Tibial artery (tissue), 4 donors: ENCODE data around the gene RPL18A.

ENCODE experiments used
- DNase-seq, 2 donors: peaks; one replicate each; pipeline ENCODE4 v3.0.0-alpha.2; 2019
- H3K27ac ChIP-seq, 2 donors: fragments of 200-600 bp; sonication (generic) in 1 of 2; 1 replicate in 1 of 2; 2 replicates in 1 of 2; pipeline ENCODE4 v1.5.1; 2018 to 2019; ENCODE audit warnings: mild to moderate bottlenecking in 1 of 2
- H3K27me3 ChIP-seq, 2 donors: fragments of 200-600 bp; sonication (generic) in 1 of 2; one replicate each; pipeline versions ENCODE4 v1.5.1 to v1.6.0; 2016 to 2019
- H3K36me3 ChIP-seq, 3 donors: fragments of 200-600 bp; sonication (generic) in 2 of 3; one replicate each; pipeline ENCODE4 v1.5.1; 2016 to 2019; ENCODE audit warnings: mild to moderate bottlenecking in 2 of 3
- H3K4me1 ChIP-seq, 4 donors: fragments of 200-600 bp; sonication (generic) in 2 of 4; 1 replicate in 3 of 4; 2 replicates in 1 of 4; pipeline ENCODE4 v1.5.1; 2016 to 2019
- H3K4me3 ChIP-seq, 2 donors: fragments of 200-600 bp; sonication (generic) in 1 of 2; 1 replicate in 1 of 2; 2 replicates in 1 of 2; pipeline ENCODE4 v1.5.1; 2018 to 2019; ENCODE audit warnings: mild to moderate bottlenecking in 2 of 2
- H3K9me3 ChIP-seq, 3 donors: fragments of 200-600 bp; sonication (generic) in 1 of 3; one replicate each; pipeline ENCODE4 v1.5.1; 2016 to 2019
- intact Hi-C: fragments of 100-400 bp; cut with DNase I; formaldehyde crosslinking; loops from one replicate; pipeline ENCODE4 v1.15.0; 2023; ENCODE audit warnings: low total_unique reads
- TF ChIP-seq, protein P1 (sequence below), 2 experiments: fragments of 200-600 bp in 1 of 2; fragments of 450-650 bp in 1 of 2; IDR thresholded peaks; one replicate each; pipeline ENCODE4 v1.5.1; 2017 to 2019; ENCODE audit warnings: antibody characterized with exemption in 2 of 2, mild to moderate bottlenecking in 1 of 2, moderate library complexity in 1 of 2

RPL18A gene

DNA sequence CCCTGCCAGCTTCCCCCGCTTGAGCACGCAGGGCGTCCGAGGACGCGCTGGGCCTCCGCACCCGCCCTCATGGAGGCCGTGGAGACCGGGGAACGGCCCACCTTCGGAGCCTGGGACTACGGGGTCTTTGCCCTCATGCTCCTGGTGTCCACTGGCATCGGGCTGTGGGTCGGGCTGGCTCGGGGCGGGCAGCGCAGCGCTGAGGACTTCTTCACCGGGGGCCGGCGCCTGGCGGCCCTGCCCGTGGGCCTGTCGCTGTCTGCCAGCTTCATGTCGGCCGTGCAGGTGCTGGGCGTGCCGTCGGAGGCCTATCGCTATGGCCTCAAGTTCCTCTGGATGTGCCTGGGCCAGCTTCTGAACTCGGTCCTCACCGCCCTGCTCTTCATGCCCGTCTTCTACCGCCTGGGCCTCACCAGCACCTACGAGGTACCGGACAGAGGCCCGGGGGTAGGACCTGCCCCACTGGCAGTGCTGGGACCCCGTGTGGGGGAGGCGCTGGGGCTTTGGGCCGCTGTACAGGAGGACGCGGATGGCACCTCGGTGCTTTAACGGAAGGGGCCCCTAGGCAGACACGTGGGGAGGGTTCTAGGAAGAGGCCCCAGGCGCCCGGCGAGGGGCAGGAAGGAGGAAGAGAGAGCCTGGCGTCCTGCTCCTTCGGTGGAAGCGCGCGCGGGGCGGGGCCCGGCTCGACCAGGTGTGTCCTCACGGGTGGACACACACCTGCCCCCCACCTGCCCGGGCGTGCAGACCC, 12.7 kb downstream of the RPL18A start:
- Histone ChIP-seq H3K36me3 (no peaks in the 10 kb centered on the region), H3K4me1 (peaks cover 0 to 21% (median 14%) of the 10 kb centered on the region in 4 donors), H3K9me3 (no peaks in the 10 kb centered on the region), H3K27ac (no peak overlapping the region), H3K27me3 (peaks cover 5 to 71% of the 10 kb centered on the region in 2 donors), H3K4me3 (no peak overlapping the region)
- intact Hi-C loops: no loop called here
- TF ChIP-seq, protein P1, sequence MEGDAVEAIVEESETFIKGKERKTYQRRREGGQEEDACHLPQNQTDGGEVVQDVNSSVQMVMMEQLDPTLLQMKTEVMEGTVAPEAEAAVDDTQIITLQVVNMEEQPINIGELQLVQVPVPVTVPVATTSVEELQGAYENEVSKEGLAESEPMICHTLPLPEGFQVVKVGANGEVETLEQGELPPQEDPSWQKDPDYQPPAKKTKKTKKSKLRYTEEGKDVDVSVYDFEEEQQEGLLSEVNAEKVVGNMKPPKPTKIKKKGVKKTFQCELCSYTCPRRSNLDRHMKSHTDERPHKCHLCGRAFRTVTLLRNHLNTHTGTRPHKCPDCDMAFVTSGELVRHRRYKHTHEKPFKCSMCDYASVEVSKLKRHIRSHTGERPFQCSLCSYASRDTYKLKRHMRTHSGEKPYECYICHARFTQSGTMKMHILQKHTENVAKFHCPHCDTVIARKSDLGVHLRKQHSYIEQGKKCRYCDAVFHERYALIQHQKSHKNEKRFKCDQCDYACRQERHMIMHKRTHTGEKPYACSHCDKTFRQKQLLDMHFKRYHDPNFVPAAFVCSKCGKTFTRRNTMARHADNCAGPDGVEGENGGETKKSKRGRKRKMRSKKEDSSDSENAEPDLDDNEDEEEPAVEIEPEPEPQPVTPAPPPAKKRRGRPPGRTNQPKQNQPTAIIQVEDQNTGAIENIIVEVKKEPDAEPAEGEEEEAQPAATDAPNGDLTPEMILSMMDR (IDR thresholded peaks at IDR 0.05): no peak
- no peak for DNase-seq

DNA sequence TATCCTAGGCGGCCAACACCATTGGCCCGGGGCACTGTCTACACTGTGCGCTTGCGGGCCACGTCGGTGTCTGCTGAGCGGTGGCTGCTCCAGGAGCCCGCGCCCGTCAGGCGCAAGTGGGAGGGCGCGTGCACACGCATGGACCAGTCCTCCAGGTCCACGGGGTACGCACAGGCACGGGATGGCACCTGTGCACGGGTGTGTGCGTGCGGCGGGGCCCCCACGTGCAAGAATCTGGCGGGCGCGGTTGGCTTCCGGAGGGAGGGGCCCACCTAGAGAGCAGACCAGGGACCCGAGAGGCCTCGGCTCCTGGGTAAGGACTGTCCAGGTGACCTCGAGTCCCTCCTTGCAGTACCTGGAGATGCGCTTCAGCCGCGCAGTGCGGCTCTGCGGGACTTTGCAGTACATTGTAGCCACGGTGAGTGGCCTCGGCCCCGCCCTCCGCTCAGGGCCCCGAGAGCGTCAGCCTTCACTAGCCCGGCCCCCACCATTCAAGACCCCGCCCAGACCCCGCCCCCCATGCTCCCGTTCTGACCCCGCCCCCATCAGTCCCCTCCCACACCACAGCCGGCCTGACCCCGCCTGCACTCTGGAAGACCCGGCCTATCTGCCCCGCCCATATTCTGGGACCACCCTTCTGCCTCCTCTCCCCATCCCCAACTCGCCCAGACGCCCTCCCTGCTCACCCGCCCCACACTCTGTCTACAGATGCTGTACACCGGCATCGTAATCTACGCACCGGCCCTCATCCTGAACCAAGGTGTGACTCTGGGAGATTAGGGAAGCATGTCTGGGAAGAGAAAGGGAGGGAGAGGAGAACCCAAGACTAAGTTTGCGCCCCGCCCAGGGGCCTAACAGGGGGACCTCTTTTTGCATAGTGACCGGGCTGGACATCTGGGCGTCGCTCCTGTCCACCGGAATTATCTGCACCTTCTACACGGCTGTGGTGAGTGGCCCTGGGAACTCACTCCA, 14.4 kb downstream of the RPL18A start:
- no peaks in the 10 kb centered on the region for H3K9me3 ChIP-seq
- H3K27ac ChIP-seq: no peak overlapping the region
- TF ChIP-seq, protein P1 (IDR thresholded peaks at IDR 0.05): no peak
- H3K4me3 ChIP-seq: no peak overlapping the region
- intact Hi-C loops: no loop called here
- H3K36me3 ChIP-seq: no peaks in the 10 kb centered on the region
- H3K4me1 ChIP-seq: peaks cover 0 to 21% (median 14%) of the 10 kb centered on the region in 4 donors
- H3K27me3 ChIP-seq: peaks cover 5 to 76% of the 10 kb centered on the region in 2 donors
- no peak for DNase-seq

DNA sequence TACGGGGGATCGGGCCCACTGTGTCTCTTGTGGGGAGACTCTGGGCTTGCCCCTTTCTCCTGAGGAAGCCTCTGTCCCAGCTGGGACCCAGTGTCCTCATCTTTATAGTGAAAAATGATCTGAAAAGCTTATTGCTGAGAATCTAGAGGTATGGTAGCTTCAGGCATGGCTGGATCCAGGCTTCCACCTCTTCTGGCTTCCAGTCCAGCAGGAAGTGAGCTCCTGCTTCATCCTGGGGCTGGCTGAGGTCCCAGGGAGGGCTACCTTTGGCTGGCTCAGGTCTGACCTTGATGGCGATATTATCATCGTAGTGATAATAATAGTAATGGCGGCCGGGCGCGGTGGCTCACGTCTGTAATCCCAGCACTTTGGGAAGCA, 15.0 kb downstream of the RPL18A start:
- H3K27me3 ChIP-seq: peaks cover 5 to 69% of the 10 kb centered on the region in 2 donors
- no peak for DNase-seq
- H3K4me3 ChIP-seq: no peak overlapping the region
- no peak overlapping the region for H3K27ac ChIP-seq
- peaks cover 0 to 21% (median 14%) of the 10 kb centered on the region in 4 donors for H3K4me1 ChIP-seq
- no peaks in the 10 kb centered on the region for H3K9me3 ChIP-seq
- H3K36me3 ChIP-seq: no peaks in the 10 kb centered on the region
- TF ChIP-seq, protein P1 (IDR thresholded peaks at IDR 0.05): no peak
- intact Hi-C loops: no loop called here

DNA sequence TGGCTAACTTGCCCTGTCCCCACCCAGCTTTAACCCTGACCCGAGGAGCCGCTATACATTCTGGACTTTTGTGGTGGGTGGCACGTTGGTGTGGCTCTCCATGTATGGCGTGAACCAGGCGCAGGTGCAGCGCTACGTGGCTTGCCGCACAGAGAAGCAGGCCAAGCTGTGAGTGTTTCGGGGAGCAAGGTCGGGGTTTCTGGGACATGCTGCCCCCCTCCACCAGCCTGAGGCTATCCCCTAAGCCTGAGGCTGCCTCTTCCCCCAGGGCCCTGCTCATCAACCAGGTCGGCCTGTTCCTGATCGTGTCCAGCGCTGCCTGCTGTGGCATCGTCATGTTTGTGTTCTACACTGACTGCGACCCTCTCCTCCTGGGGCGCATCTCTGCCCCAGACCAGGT, 18.0 kb downstream of the RPL18A start:
- Histone ChIP-seq H3K36me3 (no peaks in the 10 kb centered on the region), H3K27ac (no peak overlapping the region), H3K9me3 (no peaks in the 10 kb centered on the region), H3K4me3 (no peak overlapping the region), H3K27me3 (peaks cover under 1 to 51% of the 10 kb centered on the region in 2 donors), H3K4me1 (peaks cover 0 to 8% (median 4%) of the 10 kb centered on the region in 4 donors)
- intact Hi-C loops: no loop called here
- no peak for DNase-seq
- TF ChIP-seq, protein P1 (IDR thresholded peaks at IDR 0.05): no peak

DNA sequence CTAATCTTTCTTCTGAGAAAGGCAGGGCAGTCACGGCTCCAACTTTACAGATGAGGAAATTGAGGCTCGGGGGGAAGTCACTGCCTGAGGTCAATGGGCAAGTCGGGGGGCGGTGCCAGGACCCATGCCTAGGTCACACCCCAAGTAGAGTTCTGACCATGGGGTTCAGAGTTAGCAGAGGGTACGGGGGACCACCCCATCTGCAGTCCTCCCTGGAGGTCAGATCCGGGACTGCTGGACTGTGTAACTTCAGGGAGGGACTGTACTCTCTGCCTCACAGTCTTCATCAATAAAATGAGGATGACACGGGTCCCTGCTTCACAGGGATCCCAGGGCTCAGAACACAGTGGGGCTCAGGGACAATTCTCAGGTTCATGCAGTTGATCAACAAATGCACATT, 19.8 kb downstream of the RPL18A start:
- no peak for DNase-seq
- H3K4me3 ChIP-seq: no peak overlapping the region
- no peak overlapping the region for H3K27ac ChIP-seq
- H3K9me3 ChIP-seq: no peaks in the 10 kb centered on the region
- no peaks in the 10 kb centered on the region for H3K36me3 ChIP-seq
- H3K27me3 ChIP-seq: peaks cover 0 to 41% of the 10 kb centered on the region in 2 donors
- TF ChIP-seq, protein P1 (IDR thresholded peaks at IDR 0.05): no peak
- intact Hi-C loops: no loop called here
- no peaks in the 10 kb centered on the region for H3K4me1 ChIP-seq
